Subcutaneous abdominal adipose tissue (tissue), 5 donors: ENCODE results near the gene SCUBE3.

Experiments used
- H3K27ac ChIP-seq: one replicate; pipeline ENCODE4 v1.7.0; 2013; ENCODE audit warnings: low read depth, mild to moderate bottlenecking, inconsistent platforms, low read length, moderate library complexity
- H3K27me3 ChIP-seq, 5 donors: one replicate each; pipeline ENCODE4 v1.7.0; 2013; ENCODE audit warnings: low read length in 5 of 5, inconsistent platforms in 1 of 5; ENCODE audit not compliant: control insufficient read depth in 5 of 5, insufficient read depth in 4 of 5
- H3K36me3 ChIP-seq, 5 donors: one replicate each; pipeline ENCODE4 v1.7.0; 2013; ENCODE audit warnings: low read length in 5 of 5; ENCODE audit not compliant: control insufficient read depth in 5 of 5, insufficient read depth in 5 of 5
- H3K4me1 ChIP-seq, 5 donors: one replicate each; pipeline ENCODE4 v1.7.0; 2013; ENCODE audit warnings: low read length in 5 of 5, mild to moderate bottlenecking in 3 of 5, moderate library complexity in 1 of 5; ENCODE audit not compliant: control insufficient read depth in 5 of 5, insufficient read depth in 5 of 5
- H3K4me3 ChIP-seq, 5 donors: one replicate each; pipeline ENCODE4 v1.7.0; 2013; ENCODE audit warnings: low read length in 5 of 5, low read depth in 1 of 5
- H3K9ac ChIP-seq, 5 donors: one replicate each; pipeline ENCODE4 v1.7.0; 2013; ENCODE audit warnings: low read length in 5 of 5, mild to moderate bottlenecking in 4 of 5, moderate library complexity in 3 of 5
- H3K9me3 ChIP-seq, 5 donors: one replicate each; pipeline ENCODE4 v1.7.0; 2013; ENCODE audit warnings: low read length in 5 of 5; ENCODE audit not compliant: control insufficient read depth in 5 of 5
- donor health status: healthy.
- donor health status: healthy.
- donor health status: healthy.
- donor health status: healthy.
- donor health status: healthy.

SCUBE3 gene

GRCh38 chr6:35231563-35231962 lies 17.8 kb downstream of the SCUBE3 start:
- H3K4me3 ChIP-seq: no peak overlapping the region
- H3K27me3 ChIP-seq: no peaks in the 10 kb centered on the region
- H3K4me1 ChIP-seq: peaks cover 0 to 19% (median 15%) of the 10 kb centered on the region in 5 donors
- H3K9ac ChIP-seq: no peak overlapping the region
- H3K27ac ChIP-seq: no peak overlapping the region
- H3K36me3 ChIP-seq: peaks cover 0 to 2% (median 0%) of the 10 kb centered on the region in 5 donors
- H3K9me3 ChIP-seq: no peaks in the 10 kb centered on the region

GRCh38 chr6:35234901-35235300 lies 21.1 kb downstream of the SCUBE3 start:
- H3K4me3 ChIP-seq: no peak overlapping the region
- no peaks in the 10 kb centered on the region for H3K9me3 ChIP-seq
- H3K4me1 ChIP-seq: peaks cover 0 to 17% (median 15%) of the 10 kb centered on the region in 5 donors
- no peak overlapping the region for H3K9ac ChIP-seq
- H3K27ac ChIP-seq: no peak overlapping the region
- H3K27me3 ChIP-seq: no peaks in the 10 kb centered on the region
- H3K36me3 ChIP-seq: no peaks in the 10 kb centered on the region

- no peak overlapping the region for H3K9ac ChIP-seq
- H3K9me3 ChIP-seq: no peaks in the 10 kb centered on the region
- no peak overlapping the region for H3K4me3 ChIP-seq
- no peak overlapping the region for H3K27ac ChIP-seq
- H3K36me3 ChIP-seq: no peaks in the 10 kb centered on the region
- H3K4me1 ChIP-seq: peaks cover 0 to 5% (median 4%) of the 10 kb centered on the region in 5 donors
- H3K27me3 ChIP-seq: no peaks in the 10 kb centered on the region
Observed at GRCh38 chr6:35236223-35236622, 22.5 kb downstream of the SCUBE3 start.

- no peak overlapping the region for H3K27ac ChIP-seq
- no peaks in the 10 kb centered on the region for H3K9me3 ChIP-seq
- H3K4me1 ChIP-seq: peaks cover 0 to 7% (median 3%) of the 10 kb centered on the region in 5 donors
- H3K27me3 ChIP-seq: no peaks in the 10 kb centered on the region
- no peaks in the 10 kb centered on the region for H3K36me3 ChIP-seq
- no peak overlapping the region for H3K4me3 ChIP-seq
- no peak overlapping the region for H3K9ac ChIP-seq
Observed at GRCh38 chr6:35237476-35237875, 23.7 kb downstream of the SCUBE3 start.

GRCh38 chr6:35238843-35239289 lies 25.1 kb downstream of the SCUBE3 start:
- no peaks in the 10 kb centered on the region for H3K9me3 ChIP-seq
- H3K27ac ChIP-seq: no peak overlapping the region
- H3K9ac ChIP-seq: no peak overlapping the region
- peaks cover 0 to 7% (median 3%) of the 10 kb centered on the region in 5 donors for H3K4me1 ChIP-seq
- peaks cover 0 to 10% (median 4%) of the 10 kb centered on the region in 5 donors for H3K36me3 ChIP-seq
- no peaks in the 10 kb centered on the region for H3K27me3 ChIP-seq
- H3K4me3 ChIP-seq: no peak overlapping the region

- H3K4me3 ChIP-seq: no peak overlapping the region
- peak overlapping the region in 1 of 5 donors; percentile 8 for H3K9ac ChIP-seq
- H3K27me3 ChIP-seq: no peaks in the 10 kb centered on the region
- H3K36me3 ChIP-seq: peaks cover 0 to 18% (median 4%) of the 10 kb centered on the region in 5 donors
- no peaks in the 10 kb centered on the region for H3K9me3 ChIP-seq
- H3K27ac ChIP-seq: no peak overlapping the region
- H3K4me1 ChIP-seq: peaks cover 0 to 7% (median 3%) of the 10 kb centered on the region in 5 donors
Observed at GRCh38 chr6:35239581-35239980, 25.8 kb downstream of the SCUBE3 start.

GRCh38 chr6:35240838-35241801 lies 27.4 kb downstream of the SCUBE3 start:
- H3K36me3 ChIP-seq: peaks cover 0 to 27% (median 12%) of the 10 kb centered on the region in 5 donors
- H3K4me1 ChIP-seq: peaks cover 0 to 7% (median 3%) of the 10 kb centered on the region in 5 donors
- no peak overlapping the region for H3K27ac ChIP-seq
- no peak overlapping the region for H3K9ac ChIP-seq
- H3K4me3 ChIP-seq: no peak overlapping the region
- no peaks in the 10 kb centered on the region for H3K9me3 ChIP-seq
- H3K27me3 ChIP-seq: no peaks in the 10 kb centered on the region

GRCh38 chr6:35242486-35242885 lies 28.7 kb downstream of the SCUBE3 start:
- Histone ChIP-seq H3K4me1 (peaks cover 0 to 7% (median 3%) of the 10 kb centered on the region in 5 donors), H3K27me3 (no peaks in the 10 kb centered on the region), H3K4me3 (no peak overlapping the region), H3K9me3 (no peaks in the 10 kb centered on the region), H3K36me3 (peaks cover 0 to 27% (median 12%) of the 10 kb centered on the region in 5 donors), H3K27ac (no peak overlapping the region), H3K9ac (no peak overlapping the region)

- peaks cover 0 to 7% (median 3%) of the 10 kb centered on the region in 5 donors for H3K4me1 ChIP-seq
- H3K27ac ChIP-seq: no peak overlapping the region
Observed at GRCh38 chr6:35242906-35243305, 29.1 kb downstream of the SCUBE3 start.

GRCh38 chr6:35243386-35243958 lies 29.7 kb downstream of the SCUBE3 start:
- Histone ChIP-seq H3K27ac (no peak overlapping the region), H3K9ac (no peak overlapping the region), H3K4me1 (peaks cover 0 to 7% (median 5%) of the 10 kb centered on the region in 5 donors), H3K4me3 (no peak overlapping the region), H3K9me3 (no peaks in the 10 kb centered on the region), H3K27me3 (no peaks in the 10 kb centered on the region), H3K36me3 (peaks cover 0 to 27% (median 12%) of the 10 kb centered on the region in 5 donors)

More at GRCh38 chr6:35242906-35243305, 29.1 kb downstream of the SCUBE3 start:
- no peak overlapping the region for H3K9ac ChIP-seq
- no peak overlapping the region for H3K4me3 ChIP-seq
- H3K36me3 ChIP-seq: peaks cover 0 to 27% (median 12%) of the 10 kb centered on the region in 5 donors
- H3K27me3 ChIP-seq: no peaks in the 10 kb centered on the region
- H3K9me3 ChIP-seq: no peaks in the 10 kb centered on the region
